AG10803 (cell line): ENCODE results near the gene NODAL.
A peak's percentile ranks its signal among the peaks of the same experiment; 100 is the strongest.

Source experiments
- DNase-seq: peaks from one replicate; pipeline ENCODE4 v3.0.0; 2010; ENCODE audit warnings: low read depth
- H3K4me3 ChIP-seq: 2 replicates; pipeline ENCODE4 v1.5.1; 2011; ENCODE audit warnings: mild to moderate bottlenecking, low read length, control low read depth
- TF ChIP-seq, protein P1 (sequence below): conservative IDR thresholded peaks from 2 replicates; pipeline ENCODE4 v1.5.1; 2011; ENCODE audit warnings: mild to moderate bottlenecking, low read length, control low read depth, inconsistent platforms

The NODAL gene

DNA sequence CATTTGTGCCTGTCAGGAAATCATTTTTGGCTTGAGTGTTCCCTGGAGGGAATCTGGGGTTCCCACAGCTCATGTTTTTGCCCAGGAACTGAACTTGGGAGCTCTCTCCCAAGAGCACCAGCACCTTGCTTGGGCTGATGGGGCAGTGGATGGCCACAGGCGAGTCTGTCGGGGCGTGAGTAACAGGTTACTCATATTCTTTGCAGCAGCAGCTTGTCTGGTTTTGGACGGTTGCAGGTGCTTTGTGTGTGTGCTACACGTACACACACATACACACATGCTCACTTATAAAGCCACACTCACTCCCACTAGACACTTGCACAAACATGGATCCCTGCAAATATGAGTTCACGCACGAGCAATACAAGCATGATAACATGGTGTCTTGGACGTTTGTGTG lies 34.2 kb upstream of the NODAL start:
- no peak overlapping the region for H3K4me3 ChIP-seq
- TF ChIP-seq, protein P1, sequence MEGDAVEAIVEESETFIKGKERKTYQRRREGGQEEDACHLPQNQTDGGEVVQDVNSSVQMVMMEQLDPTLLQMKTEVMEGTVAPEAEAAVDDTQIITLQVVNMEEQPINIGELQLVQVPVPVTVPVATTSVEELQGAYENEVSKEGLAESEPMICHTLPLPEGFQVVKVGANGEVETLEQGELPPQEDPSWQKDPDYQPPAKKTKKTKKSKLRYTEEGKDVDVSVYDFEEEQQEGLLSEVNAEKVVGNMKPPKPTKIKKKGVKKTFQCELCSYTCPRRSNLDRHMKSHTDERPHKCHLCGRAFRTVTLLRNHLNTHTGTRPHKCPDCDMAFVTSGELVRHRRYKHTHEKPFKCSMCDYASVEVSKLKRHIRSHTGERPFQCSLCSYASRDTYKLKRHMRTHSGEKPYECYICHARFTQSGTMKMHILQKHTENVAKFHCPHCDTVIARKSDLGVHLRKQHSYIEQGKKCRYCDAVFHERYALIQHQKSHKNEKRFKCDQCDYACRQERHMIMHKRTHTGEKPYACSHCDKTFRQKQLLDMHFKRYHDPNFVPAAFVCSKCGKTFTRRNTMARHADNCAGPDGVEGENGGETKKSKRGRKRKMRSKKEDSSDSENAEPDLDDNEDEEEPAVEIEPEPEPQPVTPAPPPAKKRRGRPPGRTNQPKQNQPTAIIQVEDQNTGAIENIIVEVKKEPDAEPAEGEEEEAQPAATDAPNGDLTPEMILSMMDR = no peak
- DNase-seq = no peak

DNA sequence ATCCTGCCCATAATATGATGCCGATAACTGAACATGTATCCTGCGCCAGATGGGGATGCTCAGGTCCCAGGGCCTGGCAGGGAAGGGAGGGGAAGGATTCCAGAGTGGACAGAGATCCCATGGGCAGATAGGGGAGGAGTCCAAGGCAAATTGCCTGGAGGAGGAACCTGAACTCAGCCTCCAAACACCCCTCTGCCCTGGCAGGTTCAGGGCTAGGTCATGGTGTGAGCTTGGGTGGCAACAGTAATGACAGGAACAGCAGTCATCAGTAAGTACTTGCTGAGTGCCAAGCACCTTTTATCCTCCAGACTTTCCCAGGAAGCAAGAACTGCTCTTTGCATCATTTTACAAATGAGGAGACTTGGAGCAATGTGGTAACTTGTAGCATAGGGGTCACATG lies 33.3 kb upstream of the NODAL start:
- TF ChIP-seq, protein P1 = no peak
- no peak for DNase-seq
- no peak overlapping the region for H3K4me3 ChIP-seq

- DNase-seq = no peak
- no peak overlapping the region for H3K4me3 ChIP-seq
- TF ChIP-seq, protein P1 = no peak
Observed at GRCh38 chr10:70472799-70473454, 31.4 kb upstream of the NODAL start.

GRCh38 chr10:70466951-70467350 lies 25.5 kb upstream of the NODAL start:
- TF ChIP-seq, protein P1 = no peak
- H3K4me3 ChIP-seq = no peak overlapping the region
- DNase-seq = no peak

GRCh38 chr10:70465832-70466231 lies 24.4 kb upstream of the NODAL start:
- TF ChIP-seq, protein P1 = no peak
- no peak overlapping the region for H3K4me3 ChIP-seq

GRCh38 chr10:70465278-70465677 lies 23.8 kb upstream of the NODAL start:
- H3K4me3 ChIP-seq = no peak overlapping the region
- DNase-seq = no peak
- TF ChIP-seq, protein P1 = no peak

More at GRCh38 chr10:70465832-70466231, 24.4 kb upstream of the NODAL start:
- no peak for DNase-seq

DNA sequence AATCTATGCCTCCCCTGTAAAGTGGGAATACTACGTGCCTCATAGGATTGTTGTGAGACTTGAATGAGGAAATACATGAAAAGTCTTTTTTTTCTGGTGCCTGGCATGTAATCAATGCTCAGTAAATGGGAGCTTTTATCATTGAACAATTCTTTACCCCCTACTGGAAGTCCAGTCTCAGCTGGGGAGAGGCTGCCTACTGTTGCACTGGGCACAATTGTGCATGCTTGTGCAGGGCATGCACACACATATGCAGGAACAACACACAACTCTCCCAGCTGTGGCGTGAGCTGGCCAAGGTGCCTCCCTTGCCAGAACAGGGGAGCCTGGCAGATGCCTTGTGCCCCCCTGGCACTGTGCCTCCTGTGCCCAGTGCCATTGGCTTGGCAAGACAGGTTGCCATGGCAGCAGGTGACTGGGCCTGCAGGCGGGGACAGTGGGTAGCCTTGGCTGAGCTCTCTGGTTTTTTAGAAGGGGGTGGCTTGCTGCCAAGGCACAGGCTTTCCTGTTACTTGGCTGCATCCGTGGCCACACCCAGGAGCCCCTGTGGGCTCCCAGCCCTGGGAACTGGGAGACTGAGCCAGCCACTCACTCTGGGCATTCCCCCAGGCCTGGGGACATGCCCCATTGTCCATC lies 21.0 kb upstream of the NODAL start:
- H3K4me3 ChIP-seq = no peak overlapping the region
- TF ChIP-seq, protein P1 = no peak
- DNase-seq = peak; percentile 29
